A549 (cell line): Measurements from ENCODE around the gene PCGF6. TPM values are rescaled to one million over a fixed set of nuclear protein-coding genes. Genes with fewer than 3 reads are reported as not detected.

ENCODE experiments used
- ATAC-seq, 2 experiments: fragments of 200-7000 bp in 1 of 2; fragments of >200 bp in 1 of 2; cut with Nextera tagmentation in 1 of 2; cut with Tn5 transposase in 1 of 2; 3 replicates each; pipeline versions ENCODE4 v1.8.0 to v1.9.1; 2018 to 2020; ENCODE audit warnings: mild to moderate bottlenecking in 1 of 2, moderate library complexity in 1 of 2
- CTCF ChIA-PET: fragments of 300-600 bp; sonication (Branson Sonifier 250); formaldehyde crosslinking; extraction: SDS; loops from one replicate; lab custom pipeline; 2021; ENCODE audit warnings: antibody characterized with exemption, inconsistent platforms; lab: Yijun Ruan, JAX
- POLR2A ChIA-PET: fragments of 350-600 bp; formaldehyde crosslinking; extraction: SDS; loops from one replicate; lab custom pipeline; 2021; ENCODE audit warnings: antibody characterized with exemption, inconsistent platforms; lab: Yijun Ruan, JAX
- DNase-seq, 2 experiments: peaks; one replicate each; pipeline versions ENCODE4 v3.0.0 to v3.0.0-alpha.2; 2011 to 2016; ENCODE audit warnings: low read depth in 1 of 2, low spot score in 1 of 2
- FAIRE-seq: peaks from 2 replicates; lab custom pipeline; 2011; peaks lifted over from hg19 to GRCh38; lab: Jason Lieb, UNC
- H3K27ac ChIP-seq, 2 experiments: fragments of >200 bp; sonication (Bioruptor Twin); formaldehyde crosslinking; 3 replicates each; pipeline ENCODE4 v1.5.1; 2016 to 2017
- H3K4me1 ChIP-seq: fragments of >200 bp; sonication (Bioruptor Twin); formaldehyde crosslinking; 3 replicates; pipeline ENCODE4 v1.6.1; 2016
- H3K4me2 ChIP-seq: fragments of >200 bp; sonication (Bioruptor Twin); formaldehyde crosslinking; 3 replicates; pipeline ENCODE4 v1.6.1; 2016
- H3K4me3 ChIP-seq: fragments of >200 bp; sonication (Bioruptor Twin); formaldehyde crosslinking; 3 replicates; pipeline ENCODE4 v1.5.1; 2016
- H3K9me3 ChIP-seq: fragments of >200 bp; sonication (Bioruptor Twin); formaldehyde crosslinking; 3 replicates; pipeline ENCODE4 v1.6.1; 2016
- BCL3 ChIP-seq: fragments of >200 bp; sonication (Bioruptor Twin); formaldehyde crosslinking; IDR thresholded peaks from 3 replicates; pipeline ENCODE4 v1.6.1; 2016
- CHD2 ChIP-seq: fragments of 150-350 bp; IDR thresholded peaks from 2 replicates; pipeline ENCODE4 v1.6.1; 2014; ENCODE audit warnings: low read length; ENCODE audit not compliant: partially characterized antibody
- CTCF ChIP-seq: fragments of >200 bp; sonication (Bioruptor Twin); formaldehyde crosslinking; IDR thresholded peaks from 3 replicates; pipeline ENCODE4 v1.5.1; 2016
- E2F6 ChIP-seq: IDR thresholded peaks from 2 replicates; pipeline ENCODE4 v1.6.1; 2012; ENCODE audit warnings: low read depth, borderline replicate concordance
- ELK1 ChIP-seq: fragments of 150-350 bp; IDR thresholded peaks from 2 replicates; pipeline ENCODE4 v1.6.1; 2014; ENCODE audit warnings: low read depth, mild to moderate bottlenecking, low read length
- ESRRA ChIP-seq: fragments of 150-350 bp; IDR thresholded peaks from 2 replicates; pipeline ENCODE4 v1.6.1; 2014; ENCODE audit warnings: mild to moderate bottlenecking, low read length, borderline replicate concordance
- HOXA7 ChIP-seq: fragments of 250-450 bp; sonication (Bioruptor Pico); IDR thresholded peaks from 2 replicates; pipeline ENCODE4 v1.5.0; 2020; ENCODE audit warnings: mild to moderate bottlenecking, moderate library complexity
- JUN ChIP-seq, 2 experiments: fragments of >200 bp; sonication (Bioruptor Twin); formaldehyde crosslinking; IDR thresholded peaks; 2 replicates in 1 of 2; 3 replicates in 1 of 2; pipeline ENCODE4 v1.6.1; 2016 to 2017
- MAX ChIP-seq: IDR thresholded peaks from 2 replicates; pipeline ENCODE4 v1.6.1; 2012
- MYC ChIP-seq: IDR thresholded peaks from 2 replicates; pipeline ENCODE4 v1.6.1; 2012; ENCODE audit warnings: mild to moderate bottlenecking, inconsistent platforms, low read length, improper control_type of control experiment, borderline replicate concordance
- POLR2A ChIP-seq: IDR thresholded peaks from 2 replicates; pipeline ENCODE4 v1.6.1; 2012; ENCODE audit warnings: mild to moderate bottlenecking, low read length
- RAD21 ChIP-seq, 2 experiments: fragments of >200 bp in 1 of 2; sonication (Bioruptor Twin) in 1 of 2; formaldehyde crosslinking in 1 of 2; IDR thresholded peaks in 1 of 2; conservative IDR thresholded peaks in 1 of 2; 2 replicates in 1 of 2; 3 replicates in 1 of 2; pipeline ENCODE4 v1.6.1; 2012 to 2018; ENCODE audit warnings: inconsistent platforms in 1 of 2
- RARB ChIP-seq: fragments of 250-450 bp; sonication (Bioruptor Pico); IDR thresholded peaks from 2 replicates; pipeline ENCODE4 v1.8.0; 2021; ENCODE audit warnings: mild to moderate bottlenecking, moderate library complexity
- SMC3 ChIP-seq: fragments of >200 bp; sonication (Bioruptor Twin); formaldehyde crosslinking; IDR thresholded peaks from 3 replicates; pipeline ENCODE4 v1.6.1; 2018; ENCODE audit warnings: inconsistent platforms
- TFCP2L1 ChIP-seq: fragments of 250-450 bp; sonication (Bioruptor Pico); IDR thresholded peaks from 2 replicates; pipeline ENCODE4 v1.5.0; 2021; ENCODE audit warnings: mild to moderate bottlenecking
- ZC3H11A ChIP-seq: fragments of 450-650 bp; IDR thresholded peaks from 2 replicates; pipeline ENCODE4 v1.6.1; 2014; ENCODE audit warnings: antibody characterized with exemption, mild to moderate bottlenecking
- ZFP36 ChIP-seq: fragments of 450-650 bp; IDR thresholded peaks from 2 replicates; pipeline ENCODE4 v1.6.1; 2014; ENCODE audit warnings: borderline replicate concordance; ENCODE audit not compliant: partially characterized antibody
- WGBS: methylation state at CpG from one replicate; pipeline ENCODE4 v1.1.6; 2017; ENCODE audit errors: missing lambda C conversion rate; 5-methylcytosine and 5-hydroxymethylcytosine counted together
- polyA plus RNA-seq, 4 experiments: library from polyadenylated mRNA; depleted of rRNA in 3 of 4; stranded (reverse); fragments of >200 nt; fragmentation: RNase III in 1 of 4; extraction: RNeasy Plus Mini Kit Qiagen cat#74134 plus additional on column Dnase treatment in 1 of 4; gene quantifications; 2 replicates in 3 of 4; 3 replicates in 1 of 4; pipeline ENCODE4 v1.2.3, GENCODE V29; 2011 to 2017

Gene PCGF6
- polyA plus RNA-seq, 2 of the 4 experiments (the other 2 are of a cell fraction) = 11.3 to 17.6 TPM

GRCh38 chr10:103277713-103278536, 73.0 kb downstream of the PCGF6 start:
- Histone ChIP-seq H3K4me2 (peak overlapping the region; percentile 90), H3K4me3 (peak overlapping the region; percentile 55), H3K27ac (peak overlapping the region; percentile 17 to 80; a peak in 4 of 6 replicates), H3K9me3 (0 out of 3 replicates have a peak, but pooled peaks cover 2% of the 10 kb centered on the region), H3K4me1 (peaks cover 26% of the 10 kb centered on the region)
- DNase-seq (no peak), ATAC-seq (no peak), FAIRE-seq (no peak)
- WGBS = 63% methylated on average over 71 of the region's 76 CpGs
- POLR2A ChIA-PET = interaction anchor here (0.6 to 2.2 kb wide), 5 partner anchors 23 to 85 kb away, joined by 3 to 22 read pairs (median 5); no protein-coding TSS in a partner anchor
- CTCF ChIA-PET = interaction anchor here (0.6 to 4.9 kb wide), 21 partner anchors 11 to 447 kb away, joined by 3 to 24 read pairs (median 4); partner anchors contain the start of genes CNNM2 and TAF5
- TF ChIP-seq ZC3H11A = no peak
- no peak for TF ChIP-seq TFCP2L1 (CRISPR knock-in tag)
- no peak for TF ChIP-seq HOXA7
- TF ChIP-seq CHD2 = no peak
- no peak for TF ChIP-seq ESRRA
- no peak for TF ChIP-seq ZFP36
- TF ChIP-seq ELK1 = no peak

- ChIA-PET CTCF (interaction anchor here (0.7 to 4.9 kb wide), 19 partner anchors 10 to 360 kb away, joined by 3 to 24 read pairs (median 4); partner anchors contain the start of gene CNNM2), POLR2A (interaction anchor here (0.6 to 2.2 kb wide), 8 partner anchors 12 to 91 kb away, joined by 3 to 22 read pairs (median 4); partner anchors contain the start of gene TAF5)
- Histone ChIP-seq H3K4me1 (peaks cover 32% of the 10 kb centered on the region), H3K27ac (peak within 1 kb of the TSS; percentile 64 to 80), H3K4me3 (peak within 1 kb of the TSS; percentile 55), H3K4me2 (peak within 1 kb of the TSS; percentile 90), H3K9me3 (0 out of 3 replicates have a peak, but pooled peaks cover 2% of the 10 kb centered on the region)
- peak; percentile 72 to 78 for ATAC-seq
- peak; percentile 39 to 76 for DNase-seq
- FAIRE-seq = no peak
- WGBS = 41% methylated on average over 47 of the region's 105 CpGs
- TF ChIP-seq JUN (IDR thresholded peaks at IDR 0.05) (peak in 1 of 2 experiments; percentile 51; a peak in 1 of 5 replicates), RARB (no peak), MAX (peak; percentile 95), SMC3 (0 out of 3 replicates have a peak, but pooled peaks have one; percentile 16), RAD21 (conservative IDR thresholded peaks at IDR 0.05 in 1 of 2, IDR thresholded peaks at IDR 0.05 in 1 of 2) (peak; percentile 19 to 33; a peak in 3 of 5 replicates), CTCF (peak; percentile 23; the same call in 2 of the 3 replicates), MYC (no peak), POLR2A (peak; percentile 58), HOXA7 (no peak), E2F6 (peak; percentile 93), BCL3 (0 out of 3 replicates have a peak, but pooled peaks have one; percentile 27)
These were observed 73.8 kb downstream of the PCGF6 start, which contains the start of gene INA for GRCh38 chr10:103276896-103277712. INA (plus strand) TSS chr10:103277138; CDS start chr10:103277212, 74 bp downstream.
